ENCODE data around the gene COIL.

DNA sequence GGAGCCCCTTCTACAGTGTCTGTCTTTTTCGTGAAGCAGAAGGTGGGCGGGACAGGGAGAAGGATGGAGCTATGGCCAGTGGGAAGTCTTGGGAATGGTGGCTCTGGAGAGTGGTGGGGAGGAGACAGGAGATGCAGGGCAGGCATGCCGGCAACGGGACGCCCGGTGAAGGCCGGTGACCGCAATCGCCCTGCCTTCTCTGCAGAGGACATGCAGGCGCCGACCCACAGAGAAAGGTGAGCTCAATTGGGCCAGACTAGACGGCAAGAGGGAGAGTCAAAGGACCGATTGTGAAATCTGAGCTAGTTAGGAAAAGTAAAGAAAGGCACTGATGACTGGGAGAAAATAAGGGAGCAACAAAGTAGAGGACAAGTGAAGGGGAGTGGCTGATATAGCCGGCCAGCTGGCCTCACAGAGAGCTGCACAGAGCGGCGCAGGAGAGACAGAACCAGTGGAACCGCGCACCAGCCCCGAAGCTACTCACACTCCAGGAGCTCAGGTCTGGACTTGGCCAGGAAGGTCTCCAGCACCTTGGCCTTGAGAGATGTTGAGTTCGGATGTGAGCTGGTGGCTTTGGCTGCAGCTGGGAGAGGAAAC, 65.9 kb downstream of the COIL start:
- TF ChIP-seq, protein P1, sequence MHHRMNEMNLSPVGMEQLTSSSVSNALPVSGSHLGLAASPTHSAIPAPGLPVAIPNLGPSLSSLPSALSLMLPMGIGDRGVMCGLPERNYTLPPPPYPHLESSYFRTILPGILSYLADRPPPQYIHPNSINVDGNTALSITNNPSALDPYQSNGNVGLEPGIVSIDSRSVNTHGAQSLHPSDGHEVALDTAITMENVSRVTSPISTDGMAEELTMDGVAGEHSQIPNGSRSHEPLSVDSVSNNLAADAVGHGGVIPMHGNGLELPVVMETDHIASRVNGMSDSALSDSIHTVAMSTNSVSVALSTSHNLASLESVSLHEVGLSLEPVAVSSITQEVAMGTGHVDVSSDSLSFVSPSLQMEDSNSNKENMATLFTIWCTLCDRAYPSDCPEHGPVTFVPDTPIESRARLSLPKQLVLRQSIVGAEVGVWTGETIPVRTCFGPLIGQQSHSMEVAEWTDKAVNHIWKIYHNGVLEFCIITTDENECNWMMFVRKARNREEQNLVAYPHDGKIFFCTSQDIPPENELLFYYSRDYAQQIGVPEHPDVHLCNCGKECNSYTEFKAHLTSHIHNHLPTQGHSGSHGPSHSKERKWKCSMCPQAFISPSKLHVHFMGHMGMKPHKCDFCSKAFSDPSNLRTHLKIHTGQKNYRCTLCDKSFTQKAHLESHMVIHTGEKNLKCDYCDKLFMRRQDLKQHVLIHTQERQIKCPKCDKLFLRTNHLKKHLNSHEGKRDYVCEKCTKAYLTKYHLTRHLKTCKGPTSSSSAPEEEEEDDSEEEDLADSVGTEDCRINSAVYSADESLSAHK (CRISPR knock-in tag; IDR thresholded peaks at IDR 0.05; ENCODE audit: borderline replicate concordance), result no peak
- no peak for TF ChIP-seq YEATS2 (CRISPR knock-in tag; IDR thresholded peaks at IDR 0.05; ENCODE audit: borderline replicate concordance)
- TF ChIP-seq, protein P2, sequence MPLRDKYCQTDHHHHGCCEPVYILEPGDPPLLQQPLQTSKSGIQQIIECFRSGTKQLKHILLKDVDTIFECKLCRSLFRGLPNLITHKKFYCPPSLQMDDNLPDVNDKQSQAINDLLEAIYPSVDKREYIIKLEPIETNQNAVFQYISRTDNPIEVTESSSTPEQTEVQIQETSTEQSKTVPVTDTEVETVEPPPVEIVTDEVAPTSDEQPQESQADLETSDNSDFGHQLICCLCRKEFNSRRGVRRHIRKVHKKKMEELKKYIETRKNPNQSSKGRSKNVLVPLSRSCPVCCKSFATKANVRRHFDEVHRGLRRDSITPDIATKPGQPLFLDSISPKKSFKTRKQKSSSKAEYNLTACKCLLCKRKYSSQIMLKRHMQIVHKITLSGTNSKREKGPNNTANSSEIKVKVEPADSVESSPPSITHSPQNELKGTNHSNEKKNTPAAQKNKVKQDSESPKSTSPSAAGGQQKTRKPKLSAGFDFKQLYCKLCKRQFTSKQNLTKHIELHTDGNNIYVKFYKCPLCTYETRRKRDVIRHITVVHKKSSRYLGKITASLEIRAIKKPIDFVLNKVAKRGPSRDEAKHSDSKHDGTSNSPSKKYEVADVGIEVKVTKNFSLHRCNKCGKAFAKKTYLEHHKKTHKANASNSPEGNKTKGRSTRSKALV (CRISPR knock-in tag; IDR thresholded peaks at IDR 0.05), result no peak
- no peak for TF ChIP-seq ZNF24 (IDR thresholded peaks at IDR 0.05)
- TF ChIP-seq MZF1 (CRISPR knock-in tag; IDR thresholded peaks at IDR 0.05; ENCODE audit: borderline replicate concordance), result no peak
- TF ChIP-seq KAT7 (CRISPR knock-in tag; IDR thresholded peaks at IDR 0.05; ENCODE audit: borderline replicate concordance), result no peak
- TF ChIP-seq ZSCAN22 (CRISPR knock-in tag; IDR thresholded peaks at IDR 0.05), result no peak
- TF ChIP-seq, protein P3, sequence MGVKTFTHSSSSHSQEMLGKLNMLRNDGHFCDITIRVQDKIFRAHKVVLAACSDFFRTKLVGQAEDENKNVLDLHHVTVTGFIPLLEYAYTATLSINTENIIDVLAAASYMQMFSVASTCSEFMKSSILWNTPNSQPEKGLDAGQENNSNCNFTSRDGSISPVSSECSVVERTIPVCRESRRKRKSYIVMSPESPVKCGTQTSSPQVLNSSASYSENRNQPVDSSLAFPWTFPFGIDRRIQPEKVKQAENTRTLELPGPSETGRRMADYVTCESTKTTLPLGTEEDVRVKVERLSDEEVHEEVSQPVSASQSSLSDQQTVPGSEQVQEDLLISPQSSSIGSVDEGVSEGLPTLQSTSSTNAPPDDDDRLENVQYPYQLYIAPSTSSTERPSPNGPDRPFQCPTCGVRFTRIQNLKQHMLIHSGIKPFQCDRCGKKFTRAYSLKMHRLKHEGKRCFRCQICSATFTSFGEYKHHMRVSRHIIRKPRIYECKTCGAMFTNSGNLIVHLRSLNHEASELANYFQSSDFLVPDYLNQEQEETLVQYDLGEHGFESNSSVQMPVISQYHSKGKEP (CRISPR knock-in tag; IDR thresholded peaks at IDR 0.05), result no peak
- TF ChIP-seq POLR2A (IDR thresholded peaks at IDR 0.05; ENCODE audit: insufficient read depth in 1 of 2, low read depth in 2 of 2, low read length in 2 of 2), result no peak
